K562 (cell line): ENCODE measurements around the gene JUND. TPM values are rescaled to one million over a fixed set of nuclear protein-coding genes. Genes with fewer than 3 reads are reported as not detected.
A peak's percentile ranks its signal among the peaks of the same experiment; 100 is the strongest.

Experiments used
- CTBP1 ChIP-seq: fragments of 450-650 bp; IDR thresholded peaks from 2 replicates; pipeline ENCODE4 v1.6.1; 2016; ENCODE audit warnings: borderline replicate concordance
- E2F1 ChIP-seq: sonication (generic); formaldehyde crosslinking; IDR thresholded peaks from 2 replicates; pipeline ENCODE4 v1.8.1; 2023; ENCODE audit warnings: mild to moderate bottlenecking, missing genetic modification reagents, moderate library complexity
- FOXA1 ChIP-seq: fragments of 450-650 bp; IDR thresholded peaks from 2 replicates; pipeline ENCODE4 v1.6.1; 2016; ENCODE audit warnings: mild to moderate bottlenecking, borderline replicate concordance
- FOXK2 ChIP-seq, 2 experiments: fragments of 450-650 bp; IDR thresholded peaks in 1 of 2; conservative IDR thresholded peaks in 1 of 2; 2 replicates each; pipeline ENCODE4 v1.6.1; 2016; ENCODE audit warnings: low read depth in 2 of 2, mild to moderate bottlenecking in 1 of 2
- HINFP ChIP-seq: fragments of 450-650 bp; conservative IDR thresholded peaks from 2 replicates; pipeline ENCODE4 v1.6.1; 2016; ENCODE audit warnings: missing genetic modification characterization, low read depth, mild to moderate bottlenecking, control low read depth, missing compliant biosample characterization
- L3MBTL2 ChIP-seq: fragments of 450-650 bp; IDR thresholded peaks from 2 replicates; pipeline ENCODE4 v1.6.1; 2016; ENCODE audit warnings: mild to moderate bottlenecking, moderate library complexity
- MAX ChIP-seq: sonication (generic); formaldehyde crosslinking; IDR thresholded peaks from 2 replicates; pipeline ENCODE4 v1.9.0; 2022; ENCODE audit warnings: mild to moderate bottlenecking, missing genetic modification reagents
- NFXL1 ChIP-seq: fragments of 450-650 bp; formaldehyde crosslinking; IDR thresholded peaks from 2 replicates; pipeline ENCODE4 v1.4.0; 2021; ENCODE audit warnings: mild to moderate bottlenecking
- PHB ChIP-seq: fragments of 250-450 bp; sonication (Bioruptor Pico); IDR thresholded peaks from 2 replicates; pipeline ENCODE4 v1.5.0; 2021
- SNRNP70 ChIP-seq: fragments of 200-400 bp; formaldehyde crosslinking; optimal IDR thresholded peaks from 2 replicates; pipeline ENCODE3; 2017; ENCODE audit warnings: low read depth, low read length
- ZBTB33 ChIP-seq: sonication (generic); formaldehyde crosslinking; IDR thresholded peaks from 2 replicates; pipeline ENCODE4 v1.8.1; 2023; ENCODE audit warnings: mild to moderate bottlenecking, missing genetic modification reagents
- ZNF184 ChIP-seq: sonication (generic); formaldehyde crosslinking; IDR thresholded peaks from 2 replicates; pipeline ENCODE4 v1.5.0; 2020; ENCODE audit warnings: missing genetic modification reagents
- ZNF318 ChIP-seq, 2 experiments: fragments of 450-650 bp; IDR thresholded peaks; 2 replicates each; pipeline ENCODE4 v1.6.1; 2016; ENCODE audit warnings: mild to moderate bottlenecking in 2 of 2, borderline replicate concordance in 1 of 2, low read depth in 1 of 2, moderate library complexity in 1 of 2
- polyA plus RNA-seq, 8 experiments: library from polyadenylated mRNA; depleted of rRNA in 4 of 8; stranded (reverse) in 5 of 8; unstranded in 3 of 8; fragments of >200 nt; fragmentation: Nextera tagmentation in 2 of 8; fragmentation: Illumina TruSeq in 1 of 8; extraction: Ambion mirVana in 2 of 8; extraction: Trizol in 1 of 8; gene quantifications; 2 replicates each; pipeline versions ENCODE4 v1.2.1 to v1.2.3, GENCODE V29; 2011 to 2014; ENCODE audit warnings: inconsistent platforms in 1 of 8, missing spikeins in 1 of 8
- total RNA-seq, 7 experiments: library from RNA; depleted of rRNA in 6 of 7; stranded (reverse); fragments of >200 nt in 6 of 7; fragmentation: Illumina TruSeq in 2 of 7; extraction: Trizol in 2 of 7; gene quantifications; 2 replicates each; pipeline versions ENCODE4 v1.2.1 to v1.2.3, GENCODE V29; 2011 to 2021; ENCODE audit warnings: low replicate concordance in 1 of 7

JUND gene
- total and polyA plus RNA-seq, 9 of the 15 experiments (the other 6 are each of a cell fraction or from before 2014, with no cell fraction given) = 6.4 to 286 (median 42.3) TPM

- TF ChIP-seq ZNF318 (IDR thresholded peaks at IDR 0.05; ENCODE audit: borderline replicate concordance in 1 of 2, low read depth in 1 of 2) (no peak), CTBP1 (peak; percentile 97), SNRNP70 (no peak), MAX (CRISPR knock-in tag) (0 out of 2 replicates have a peak, but pooled peaks have one; percentile 9), FOXA1 (no peak), HINFP (tag) (no peak), NFXL1 (CRISPR knock-in tag) (no peak), ZBTB33 (peak; percentile 37; the same call in 1 of the 2 replicates), PHB (CRISPR knock-in tag) (no peak), ZNF184 (no peak), E2F1 (CRISPR knock-in tag) (peak; percentile 57; the same call in 1 of the 2 replicates), FOXK2 (conservative IDR thresholded peaks at IDR 0.05 in 1 of 2, IDR thresholded peaks at IDR 0.05 in 1 of 2; ENCODE audit: low read depth in 2 of 2) (no peak), L3MBTL2 (no peak)
Measured at GRCh38 chr19:18281082-18282020, at the start of gene JUND (continued).
